ENCODE measurements around the gene CPT1C.
"Not testable (repeated sequence)": the region's sequence is repeated elsewhere in the genome, so short reads cannot be mapped to it uniquely, and the experiment has no call there.

Gene CPT1C

DNA sequence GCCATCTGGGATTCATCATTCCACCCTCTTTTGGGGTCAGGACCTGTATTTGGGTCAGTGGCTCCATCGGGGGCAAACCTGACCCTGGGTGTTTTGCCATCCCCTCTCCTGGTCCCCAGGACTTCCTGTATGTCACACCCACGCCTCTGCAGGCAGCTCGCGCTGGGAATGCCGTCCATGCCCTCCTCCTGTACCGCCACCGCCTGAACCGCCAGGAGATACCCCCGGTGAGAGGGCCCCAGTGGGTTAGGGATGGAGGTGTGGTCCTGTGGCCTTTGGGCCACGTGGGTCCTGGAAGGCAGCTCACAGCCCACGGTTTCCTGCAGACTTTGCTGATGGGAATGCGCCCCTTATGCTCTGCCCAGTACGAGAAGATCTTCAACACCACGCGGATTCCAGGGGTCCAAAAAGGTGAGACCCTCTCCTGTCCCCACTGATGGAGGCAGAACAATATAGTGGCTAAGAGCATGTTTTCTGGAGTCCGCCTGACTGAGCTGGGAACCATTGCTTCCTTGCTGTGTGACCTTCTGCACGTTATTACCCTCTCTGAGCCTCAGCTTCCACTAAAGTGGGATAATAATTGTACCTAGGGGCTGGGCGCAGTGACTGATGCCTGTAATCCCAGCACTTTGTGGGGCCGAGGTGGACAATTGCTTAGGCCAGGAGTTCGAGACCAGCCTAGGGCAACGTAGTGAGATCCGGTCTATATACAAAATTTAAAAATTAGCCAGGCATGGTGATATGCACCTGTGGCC, 14.1 kb downstream of the CPT1C start:
- no peak for DNase-seq (ENCODE audit: low read depth)

- DNase-seq (ENCODE audit: low read depth) = no peak
Observed at GRCh38 chr19:49705919-49706318, 15.0 kb downstream of the CPT1C start.

GRCh38 chr19:49710372-49710951, 19.5 kb downstream of the CPT1C start:
- DNase-seq (ENCODE audit: low read depth) = peak; percentile 55

DNA sequence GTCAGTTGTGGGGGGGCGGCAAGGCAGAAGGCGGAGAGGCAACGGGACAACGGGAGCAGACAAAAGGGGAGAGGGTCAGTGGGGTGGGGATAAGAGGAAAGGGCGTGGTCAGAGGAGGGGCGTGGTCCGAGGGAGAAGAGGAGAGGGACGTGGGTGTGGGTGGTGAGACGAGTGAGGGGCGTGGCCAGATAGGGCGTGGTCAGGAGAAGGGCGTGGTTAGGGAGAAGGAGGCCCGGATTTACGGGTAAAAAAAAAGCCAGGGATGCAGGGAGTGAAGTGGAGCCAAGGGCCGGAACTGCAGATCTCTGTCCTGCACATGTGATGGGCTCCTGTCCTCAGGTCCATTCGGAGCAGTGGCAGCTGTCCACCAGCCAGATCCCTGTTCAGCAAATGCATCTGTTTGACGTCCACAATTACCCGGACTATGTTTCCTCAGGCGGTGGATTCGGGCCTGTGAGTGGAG, 21.5 kb downstream of the CPT1C start:
- peak; percentile 66 for DNase-seq (ENCODE audit: low read depth)

GRCh38 chr19:49713236-49713845, 22.4 kb downstream of the CPT1C start:
- DNase-seq (ENCODE audit: low read depth) = no peak

DNA sequence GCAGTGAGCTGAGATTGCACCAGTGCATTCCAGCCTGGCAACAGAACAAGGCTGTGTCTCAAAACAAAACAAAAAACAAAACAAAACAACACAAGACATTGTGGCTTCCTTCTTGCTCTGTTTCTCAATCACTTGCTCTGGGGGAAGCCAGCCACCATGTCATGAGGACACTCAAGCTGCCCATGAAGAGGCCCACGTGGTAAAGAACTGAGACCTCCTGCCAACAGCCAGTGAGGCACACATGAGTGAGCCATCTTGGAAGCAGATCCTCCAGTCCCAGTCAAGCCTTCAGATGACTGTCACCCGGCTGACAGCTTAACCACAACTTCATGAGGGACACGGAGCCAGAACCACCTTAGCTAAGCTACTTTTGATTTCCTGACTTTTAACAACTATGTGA, 25.2 kb downstream of the CPT1C start:
- no peak for DNase-seq (ENCODE audit: low read depth)

- DNase-seq (ENCODE audit: low read depth) = peak; percentile 45
Observed at GRCh38 chr19:49718511-49718910, 27.6 kb downstream of the CPT1C start.

GRCh38 chr19:49718991-49719390, 28.1 kb downstream of the CPT1C start:
- no peak for DNase-seq (ENCODE audit: low read depth)

- DNase-seq (ENCODE audit: low read depth) = not testable (repeated sequence)
Observed at GRCh38 chr19:49719420-49719819, 28.5 kb downstream of the CPT1C start.

GRCh38 chr19:49727217-49728030, 36.5 kb downstream of the CPT1C start:
- peak; percentile 42 for DNase-seq (ENCODE audit: low read depth)

DNA sequence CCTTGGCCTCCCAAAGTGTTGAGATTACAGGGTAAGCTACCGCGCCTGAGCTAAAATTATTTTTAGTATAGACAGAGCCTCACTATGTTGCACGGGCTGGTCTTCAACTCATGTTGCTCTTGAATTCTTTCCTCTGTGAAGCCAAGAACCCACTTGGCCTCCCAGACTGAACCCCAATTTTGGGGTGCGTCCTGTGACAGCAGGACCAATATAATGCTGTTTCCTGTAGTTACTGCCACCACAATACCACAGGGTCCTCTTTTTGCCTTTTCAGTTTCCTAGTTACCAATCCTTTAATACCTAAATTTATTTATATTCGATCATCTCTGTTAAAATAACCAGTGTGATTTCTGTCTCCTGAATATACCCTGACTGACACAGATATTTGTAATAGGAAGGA, 39.2 kb downstream of the CPT1C start:
- no peak for DNase-seq (ENCODE audit: low read depth)

DNA sequence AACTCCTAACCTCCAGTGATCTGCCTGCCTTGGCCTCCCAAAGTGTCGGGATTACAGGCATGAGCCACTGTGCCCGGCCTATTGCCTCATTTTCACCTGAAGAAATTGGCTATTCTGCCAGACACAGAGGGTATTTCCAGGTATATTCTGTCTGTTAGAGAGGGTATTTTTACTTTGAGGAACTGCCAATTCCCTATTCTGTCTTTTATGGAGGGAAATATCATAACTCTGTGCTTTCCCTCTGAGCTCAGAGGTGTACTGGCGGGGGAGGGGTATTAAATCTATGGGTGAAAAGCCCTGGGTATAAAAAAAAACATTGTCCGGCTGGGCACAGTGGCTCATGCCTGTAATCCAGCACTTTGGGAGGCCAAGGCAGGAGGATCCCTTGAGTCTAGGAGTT, 47.4 kb downstream of the CPT1C start:
- no peak for DNase-seq (ENCODE audit: low read depth)

- DNase-seq (ENCODE audit: low read depth) = no peak
Observed at GRCh38 chr19:49739098-49739497, 48.2 kb downstream of the CPT1C start.

DNA sequence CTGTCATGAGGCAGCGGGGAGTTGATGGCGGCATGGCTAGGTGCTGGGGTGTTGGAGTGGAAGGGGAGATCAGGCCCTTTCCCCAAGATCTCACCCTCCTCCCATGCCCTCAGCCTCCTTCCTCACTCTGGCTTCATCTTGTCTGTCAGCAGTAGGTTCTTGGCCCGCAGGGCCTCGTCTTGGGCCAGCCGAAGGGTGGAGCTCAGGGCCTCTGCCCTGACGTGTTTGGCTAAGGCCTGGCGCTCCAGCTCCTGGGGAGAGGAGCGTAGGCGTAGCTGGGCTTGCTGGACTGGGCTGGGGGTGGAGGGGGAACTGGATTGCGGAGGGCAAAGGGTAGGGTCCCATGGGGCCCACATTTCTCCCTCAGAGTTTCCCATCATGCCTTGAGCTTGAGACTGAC, 49.0 kb downstream of the CPT1C start:
- no peak for DNase-seq (ENCODE audit: low read depth)

- DNase-seq (ENCODE audit: low read depth) = peak; percentile 36
Observed at GRCh38 chr19:49741210-49741844, 50.4 kb downstream of the CPT1C start.

DNA sequence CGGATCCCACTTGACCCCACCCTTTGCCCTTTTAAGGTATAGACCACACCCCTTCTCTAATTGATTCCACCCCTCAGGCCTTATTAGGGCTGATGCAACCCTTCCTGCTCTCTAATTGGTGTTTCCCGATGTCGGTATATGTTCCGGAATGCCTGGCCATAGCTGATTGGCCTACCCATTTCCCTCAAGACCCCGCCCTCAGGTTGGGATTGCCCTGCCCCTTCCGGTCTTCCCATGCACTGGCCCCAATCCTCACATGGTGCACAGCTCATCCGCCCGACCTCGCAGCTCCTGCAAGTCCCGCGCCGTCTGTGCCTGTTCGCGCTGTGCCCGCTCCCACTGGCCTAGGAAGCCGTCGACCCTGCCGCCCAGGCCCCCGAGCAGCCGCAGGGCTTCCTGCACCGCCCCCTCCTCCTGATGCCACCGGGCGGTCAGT, 54.0 kb downstream of the CPT1C start:
- DNase-seq (ENCODE audit: low read depth) = no peak

DNA sequence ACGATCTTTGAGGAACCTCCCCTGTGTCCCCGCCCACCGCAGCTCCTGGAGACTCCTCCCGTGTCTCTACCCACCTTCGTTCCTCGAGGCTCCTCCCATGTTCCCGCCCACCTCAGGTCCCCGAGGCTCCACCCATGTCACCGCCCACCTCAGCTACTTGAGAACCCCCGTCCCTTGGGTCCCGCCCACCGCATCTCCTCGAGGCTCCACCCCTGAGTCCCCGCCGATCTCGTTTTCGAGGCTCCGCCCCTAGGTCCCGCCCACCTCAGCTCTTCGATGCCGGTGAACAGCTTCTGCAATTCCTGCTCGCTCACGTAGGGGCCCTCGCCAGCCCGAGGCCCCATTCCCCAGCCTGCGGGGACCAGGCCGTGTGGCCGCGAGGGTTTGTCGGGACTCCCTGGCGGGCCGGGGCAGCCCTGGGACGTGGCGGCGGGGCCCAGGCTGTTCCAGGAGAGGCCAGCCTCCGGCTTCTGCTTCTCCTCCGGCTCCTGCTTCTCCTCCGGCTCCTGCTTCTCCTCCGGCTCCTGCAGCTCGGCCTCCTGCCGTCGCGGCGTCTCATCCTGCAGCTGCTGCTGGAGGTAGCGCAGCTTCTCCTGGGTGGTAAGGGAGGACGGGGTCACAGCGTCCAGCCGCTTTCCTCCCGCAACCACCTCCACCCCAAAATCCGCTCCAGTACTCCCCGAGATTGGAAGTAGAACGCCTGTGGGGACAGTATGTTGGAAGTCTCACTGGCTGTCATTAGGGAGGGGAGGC, 55.5 kb downstream of the CPT1C start:
- DNase-seq (ENCODE audit: low read depth) = peak; percentile 49

DNA sequence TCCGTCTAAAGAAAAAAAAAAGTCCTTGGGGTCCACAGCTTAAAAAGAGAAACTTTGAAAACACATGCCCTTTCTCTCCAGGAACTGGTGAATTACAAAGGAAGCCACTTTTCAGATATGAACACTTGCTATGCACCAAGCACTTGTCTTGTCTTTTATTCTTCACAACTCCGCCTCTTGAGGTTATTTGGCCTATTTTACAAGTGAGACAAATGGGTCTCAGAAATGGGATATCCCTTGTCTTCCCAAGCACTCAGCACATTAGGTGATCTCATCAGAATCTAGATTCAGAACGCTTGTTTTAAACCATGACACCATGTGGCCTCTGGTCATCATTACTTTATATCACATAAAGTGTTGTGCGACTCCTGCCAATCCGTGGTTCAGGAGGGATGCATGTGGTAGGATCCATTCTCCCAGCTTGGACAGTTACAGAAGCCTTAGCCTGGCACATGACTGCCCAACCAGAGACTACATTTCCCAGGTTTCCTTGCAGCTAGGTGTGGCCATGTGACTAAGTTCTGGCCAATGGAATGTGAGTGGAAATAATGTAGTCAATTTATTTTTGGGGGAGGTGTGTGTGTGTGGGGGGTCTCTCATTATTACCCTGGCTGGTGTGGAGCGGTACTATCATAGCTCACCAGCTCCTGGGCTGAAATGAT, 58.3 kb downstream of the CPT1C start:
- DNase-seq (ENCODE audit: low read depth) = peak; percentile 50

DNA sequence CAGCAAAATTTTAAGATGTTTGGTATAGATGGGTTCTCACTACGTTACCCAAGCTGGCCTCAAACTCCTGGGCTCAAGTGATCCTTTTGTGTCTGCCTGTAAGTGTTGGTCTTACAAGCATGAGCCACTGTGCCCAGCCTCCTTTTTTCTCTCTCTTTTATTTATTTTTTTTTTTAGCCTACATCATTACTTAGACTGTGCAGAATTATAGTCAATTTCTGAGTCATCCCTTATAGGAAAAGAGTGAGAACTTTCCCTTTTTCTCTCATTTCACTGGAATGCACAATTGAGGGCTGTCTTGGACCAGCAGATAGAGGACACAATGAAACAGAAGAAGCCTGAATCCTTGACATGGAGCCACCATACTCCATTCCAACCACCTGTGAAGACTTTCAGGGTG, 58.9 kb downstream of the CPT1C start:
- DNase-seq (ENCODE audit: low read depth) = peak; percentile 8

GRCh38 chr19:49752701-49753100, 61.8 kb downstream of the CPT1C start:
- no peak for DNase-seq (ENCODE audit: low read depth)

GRCh38 chr19:49755956-49756355, 65.0 kb downstream of the CPT1C start:
- no peak for DNase-seq (ENCODE audit: low read depth)
